Middle frontal gyrus (tissue), 1 donor: ENCODE results near the gene SCMH1.

Experiments
- DNase-seq: peaks from one replicate; pipeline ENCODE4 v3.0.0-alpha.2; 2015; ENCODE audit warnings: low spot score; ENCODE audit errors: extremely low spot score

Gene SCMH1

DNA sequence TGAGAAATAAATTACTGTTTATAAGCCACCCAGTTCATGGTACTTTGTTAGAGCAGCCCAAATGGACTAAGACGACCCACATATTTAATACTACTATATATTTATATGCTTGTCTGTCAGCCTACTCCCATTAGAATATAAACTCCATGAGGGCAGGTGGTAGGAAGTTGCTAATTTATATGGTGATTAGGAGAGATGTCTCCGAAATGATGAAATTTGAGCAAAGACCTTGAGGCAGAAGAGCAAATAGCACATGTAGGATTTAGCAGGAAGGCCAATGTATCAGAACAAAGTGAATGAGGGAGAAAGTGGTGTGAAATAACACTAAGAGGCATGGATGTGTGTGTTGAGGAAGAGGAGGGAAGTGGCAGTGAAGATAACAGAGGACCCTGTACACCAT, 210.0 kb downstream of the SCMH1 start:
- DNase-seq = no peak

DNA sequence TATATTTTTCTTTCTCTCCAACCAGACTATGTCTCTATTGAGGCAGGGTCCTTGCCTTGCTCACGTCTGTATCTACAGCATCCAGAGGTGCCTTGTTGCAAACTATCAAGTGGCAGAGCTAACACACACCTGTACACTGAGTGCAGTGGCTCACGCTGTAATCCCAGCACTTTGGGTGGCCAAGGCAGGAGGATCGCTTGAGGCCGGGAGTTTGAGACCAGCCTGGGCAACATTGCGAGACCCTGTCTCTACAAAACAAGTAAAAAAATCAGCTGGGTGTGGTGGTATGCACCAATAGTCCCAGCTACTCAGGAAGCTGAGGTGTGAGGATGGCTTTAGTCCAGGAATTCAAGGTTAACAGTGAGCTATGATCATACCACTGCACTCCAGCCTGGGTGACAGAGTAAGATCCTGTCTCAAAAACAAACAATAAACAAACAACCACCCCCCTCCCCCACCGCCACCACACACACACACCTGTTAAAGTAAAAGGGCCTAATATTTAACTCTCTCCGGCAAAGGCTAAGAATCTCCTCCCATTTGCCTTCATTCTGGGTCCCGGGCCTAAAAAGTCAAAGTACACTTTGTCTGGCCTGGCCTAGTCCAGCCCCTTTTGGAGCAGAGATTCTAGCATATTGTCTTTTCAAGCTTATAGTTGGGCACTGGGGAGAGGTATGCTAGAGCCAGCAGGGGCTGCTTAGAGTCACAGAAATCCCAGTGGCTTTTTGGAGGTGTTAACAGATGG, 211.1 kb downstream of the SCMH1 start:
- DNase-seq = no peak

DNA sequence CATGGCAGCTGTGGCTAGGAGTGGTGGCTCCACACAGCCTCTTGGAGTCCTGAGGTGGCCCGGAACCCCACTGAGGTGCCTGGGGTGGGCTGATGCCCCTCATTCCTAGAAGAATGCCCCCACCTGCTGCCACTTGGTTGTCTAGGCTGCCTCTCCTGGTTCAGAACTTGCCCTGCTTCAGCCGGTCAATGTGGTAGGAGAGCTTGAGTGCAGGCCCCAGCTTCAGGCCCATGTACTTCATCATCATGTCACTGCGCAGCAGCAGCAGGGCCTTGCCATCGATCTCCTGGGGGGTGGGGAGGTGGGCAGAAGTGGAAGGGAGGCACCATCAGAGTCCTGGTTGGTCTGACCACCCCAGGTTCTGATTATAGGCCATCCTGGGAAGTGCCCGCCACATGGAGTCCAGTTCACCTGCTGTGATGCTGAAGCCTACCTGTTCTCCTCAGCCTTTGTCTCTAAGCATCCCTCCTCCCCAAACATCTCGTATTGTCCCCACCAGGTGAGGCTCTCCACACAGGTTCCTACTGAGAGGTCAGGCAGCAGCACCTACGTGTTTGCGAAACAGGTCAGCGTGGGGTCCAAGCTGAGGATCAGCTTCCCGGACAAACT, 214.0 kb downstream of the SCMH1 start:
- DNase-seq = no peak

DNA sequence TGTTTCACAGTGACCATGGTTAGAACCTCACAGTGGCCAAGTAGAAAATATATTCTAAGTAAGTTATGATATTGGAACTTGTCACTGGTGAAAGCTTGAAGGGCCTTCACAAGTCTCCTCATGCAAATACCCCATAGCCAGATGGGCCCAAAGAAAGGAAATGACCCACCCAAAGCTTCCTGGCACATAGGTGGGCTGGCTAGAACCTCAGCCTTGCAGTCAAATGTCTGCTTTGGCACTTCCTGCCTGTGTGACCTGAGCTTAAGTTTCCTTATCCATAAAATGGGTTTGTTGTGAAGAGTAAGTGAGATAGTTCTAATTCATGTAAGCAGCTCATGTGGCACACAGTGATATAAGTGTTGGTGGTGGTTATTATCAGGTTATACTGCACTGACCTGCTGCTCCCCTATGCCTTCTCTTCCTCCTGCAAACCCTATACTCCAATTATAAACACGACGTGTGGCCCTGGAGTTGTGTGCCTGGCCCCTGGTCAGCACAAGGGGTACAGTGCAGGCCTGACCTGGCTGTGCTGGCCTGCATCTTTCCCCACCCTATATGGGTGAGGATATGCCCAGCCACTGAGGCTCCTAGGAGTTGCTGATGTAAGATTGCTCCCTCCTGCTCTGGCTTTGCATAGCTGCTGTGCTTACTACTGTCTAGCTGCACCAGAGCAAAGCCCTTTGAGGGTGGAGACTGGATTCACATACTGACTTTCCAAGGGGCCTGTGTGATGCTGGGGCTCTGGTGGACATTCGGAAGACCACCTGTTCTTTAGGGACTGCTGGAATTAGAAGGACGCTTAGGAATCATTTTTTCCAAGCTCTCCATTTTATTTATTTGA, 215.9 kb downstream of the SCMH1 start:
- DNase-seq = no peak

DNA sequence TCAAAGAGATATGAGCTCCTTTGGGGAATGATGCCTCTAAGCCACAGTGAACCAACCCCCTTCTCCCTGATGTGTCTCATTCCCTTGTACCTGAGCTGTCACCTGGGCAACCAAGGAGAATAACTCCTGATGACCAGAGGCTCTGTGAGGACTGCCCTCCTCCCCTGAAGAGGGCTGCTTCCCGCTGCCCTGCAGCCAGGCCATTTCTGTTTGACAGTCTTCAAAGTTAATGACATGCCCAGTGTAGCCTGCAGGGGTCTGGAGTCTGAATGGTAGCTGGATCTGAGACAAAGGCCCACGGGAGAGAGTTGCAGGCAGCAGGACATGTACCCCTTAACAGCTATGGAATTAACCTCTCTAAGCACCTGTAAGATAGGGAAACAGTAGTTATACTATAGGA, 217.2 kb downstream of the SCMH1 start:
- no peak for DNase-seq

DNA sequence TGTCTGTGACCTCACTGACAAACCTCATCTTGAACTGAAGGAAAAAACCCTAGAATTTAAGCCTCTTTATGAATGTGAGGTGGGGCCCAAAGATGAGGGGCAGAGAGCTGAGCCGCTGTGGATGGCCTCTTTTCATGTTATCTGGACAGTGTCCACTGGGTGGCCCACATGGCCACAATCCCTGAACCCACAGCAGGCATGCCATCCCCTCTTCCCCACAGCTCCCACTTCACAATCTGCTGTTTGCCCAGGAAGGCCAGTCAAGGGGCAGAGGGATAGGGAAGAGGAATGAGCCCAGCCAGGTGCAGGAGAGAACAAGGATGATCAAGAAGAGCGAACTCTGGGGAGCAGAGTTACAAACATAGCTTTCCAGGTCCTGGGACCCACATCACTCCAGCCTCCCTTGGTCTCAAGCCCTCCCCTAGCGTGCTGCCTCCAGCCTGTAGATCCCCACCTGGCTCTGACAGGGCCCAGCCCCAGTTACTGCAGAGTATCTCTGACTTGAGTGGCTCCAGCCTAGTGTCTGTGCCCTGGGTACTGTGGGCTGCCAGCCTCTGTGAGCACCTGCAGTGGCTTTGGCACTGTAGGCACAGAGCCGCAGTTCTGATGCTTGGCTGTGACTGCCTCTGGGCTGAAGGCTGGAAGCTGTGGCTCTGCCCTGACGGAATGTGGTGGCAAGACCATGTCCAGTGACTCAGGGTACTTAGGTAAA, 218.7 kb downstream of the SCMH1 start:
- no peak for DNase-seq

DNA sequence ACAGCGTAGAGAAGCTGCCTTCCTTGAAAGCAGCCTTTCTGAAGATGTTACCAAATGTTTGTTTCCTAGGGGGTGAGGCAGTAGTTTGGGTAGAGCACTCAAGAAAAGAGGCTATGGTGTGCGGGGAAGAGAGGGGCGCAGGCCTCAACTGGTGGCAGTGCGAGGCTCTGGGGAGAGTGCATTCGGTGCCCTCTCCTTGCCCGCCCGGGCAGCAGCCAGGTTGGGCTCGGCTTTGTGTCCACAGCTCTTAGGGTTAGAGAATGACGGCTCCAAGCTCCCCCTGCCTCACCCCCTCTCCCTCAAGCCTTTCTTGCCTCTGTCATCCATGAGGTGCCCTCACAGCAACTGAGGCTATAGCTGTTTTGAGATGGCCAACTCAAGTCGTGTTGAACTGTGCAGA, 219.7 kb downstream of the SCMH1 start:
- no peak for DNase-seq

DNA sequence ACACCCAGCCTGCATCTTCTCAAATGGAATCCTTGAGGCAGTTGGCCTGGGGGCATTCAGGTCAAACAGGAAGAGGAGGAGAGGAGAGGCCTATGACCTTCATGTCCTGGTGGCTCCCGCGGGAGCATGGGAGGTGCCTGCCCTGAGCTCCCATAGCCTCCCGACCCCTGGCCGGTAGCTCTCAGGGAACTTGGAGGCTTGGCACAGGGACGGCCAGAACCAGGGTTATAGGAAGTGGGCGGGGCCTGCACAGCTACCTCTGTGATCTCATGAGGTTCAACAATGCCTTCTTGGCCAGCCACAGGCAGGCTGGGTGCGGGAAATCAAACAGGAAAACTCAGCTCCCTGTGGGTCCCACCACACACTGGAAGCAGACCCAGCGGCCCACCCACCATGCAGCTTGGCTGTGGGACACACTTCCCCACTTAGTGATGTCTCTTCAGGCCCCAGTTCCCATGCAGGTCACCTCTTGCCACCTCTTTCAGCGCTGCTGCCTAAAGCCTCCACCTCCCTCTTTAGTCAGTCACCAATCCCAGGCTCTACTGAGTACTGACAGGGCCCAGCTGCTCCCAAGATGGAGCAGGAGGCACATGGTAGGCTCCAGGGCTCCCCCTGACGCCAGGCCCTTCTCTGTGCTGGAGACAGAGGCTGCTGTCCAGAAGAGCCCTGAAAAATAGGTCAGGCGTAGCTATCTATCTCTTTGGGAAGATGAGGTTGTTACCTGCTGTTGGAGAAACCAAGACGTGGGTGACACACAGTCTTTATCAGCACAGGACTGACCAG, 220.4 kb downstream of the SCMH1 start, which contains the start of gene SLFNL1:
Gene SLFNL1 (minus strand): TSS at position 200 of the 783 bp plus-strand sequence. CDS start 1,065 bp downstream, outside the sequence.
- DNase-seq = no peak

DNA sequence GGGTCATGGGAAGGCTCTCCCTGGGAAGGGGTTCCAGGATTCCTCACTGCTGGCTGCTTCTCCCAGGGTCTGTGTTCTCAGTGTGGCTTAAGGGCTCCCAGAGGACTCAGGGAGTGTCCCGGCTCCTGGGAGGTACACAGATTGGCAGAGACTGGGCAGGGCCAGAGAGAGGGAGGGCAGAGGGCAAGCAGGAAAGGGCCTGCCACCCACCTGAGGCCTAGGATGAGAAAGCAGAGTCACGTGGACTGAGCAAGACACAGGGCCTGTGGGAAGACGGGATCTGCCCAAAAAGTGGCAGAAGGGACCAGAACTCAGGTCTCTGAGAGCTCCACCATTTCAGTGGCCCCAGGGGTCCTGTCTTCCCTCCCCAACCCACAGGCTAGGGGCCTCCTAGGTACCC, 221.5 kb downstream of the SCMH1 start:
- no peak for DNase-seq

DNA sequence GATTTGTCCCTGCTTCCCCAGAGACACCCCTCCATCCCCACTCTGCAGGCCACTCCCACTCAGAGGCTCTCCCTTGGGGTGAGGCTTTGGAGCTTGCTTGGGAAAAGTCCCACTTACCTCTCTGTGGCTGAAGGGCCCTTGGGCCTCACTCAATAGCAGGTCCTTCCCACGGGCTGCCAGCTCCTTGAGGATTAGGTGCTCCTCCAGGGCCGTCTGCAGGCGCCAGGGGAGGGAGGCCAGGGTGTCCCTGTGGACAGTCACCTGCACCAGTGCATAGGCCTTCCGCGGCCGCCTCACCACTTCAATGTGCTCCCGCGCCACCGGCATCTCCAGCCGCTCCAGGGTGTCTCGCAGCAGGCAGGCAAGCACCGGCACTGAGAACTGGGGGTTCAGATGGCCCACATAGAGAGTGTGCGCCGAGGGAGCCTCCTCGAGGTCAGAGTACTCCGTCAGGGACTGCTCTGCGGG, 222.0 kb downstream of the SCMH1 start:
- no peak for DNase-seq

DNA sequence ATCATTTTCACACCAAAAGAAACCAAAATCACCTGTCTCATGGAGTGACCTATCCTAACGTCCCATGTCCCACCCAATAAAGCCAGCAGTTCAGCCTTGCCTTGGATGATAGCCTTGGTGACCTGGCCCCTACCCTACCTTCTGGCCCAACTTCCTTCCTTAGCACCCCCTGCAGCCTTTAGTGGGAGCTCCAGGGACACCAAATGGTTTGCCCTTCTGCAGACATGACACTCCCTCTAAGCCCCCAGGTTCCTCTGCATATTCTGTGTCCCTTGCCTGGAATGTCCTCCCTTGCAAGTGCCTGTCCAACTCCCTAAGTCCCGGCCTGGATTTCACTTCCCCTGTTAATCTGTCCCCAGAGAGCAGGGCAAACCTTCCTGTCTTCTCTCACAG, 222.8 kb downstream of the SCMH1 start:
- no peak for DNase-seq

DNA sequence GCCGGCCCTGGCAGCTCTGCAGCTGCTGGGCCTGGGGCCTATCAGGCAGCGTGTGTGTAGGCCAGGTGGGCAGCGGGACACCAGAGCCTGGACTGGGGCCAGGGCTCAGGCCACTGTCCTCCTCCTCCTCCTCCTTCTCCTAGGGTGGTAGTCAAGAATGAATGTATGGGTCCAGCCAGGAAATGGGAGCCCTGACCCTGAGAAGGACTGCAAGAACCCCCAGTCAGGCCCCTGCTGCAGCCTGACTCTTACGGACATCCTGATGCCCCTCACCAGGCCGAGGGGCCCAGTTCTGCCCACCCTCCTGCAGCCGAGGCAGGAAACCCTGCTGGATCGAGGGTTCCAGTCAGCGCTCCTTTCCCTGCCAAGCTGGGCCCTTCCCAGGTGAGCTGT, 224.1 kb downstream of the SCMH1 start:
- DNase-seq = no peak

DNA sequence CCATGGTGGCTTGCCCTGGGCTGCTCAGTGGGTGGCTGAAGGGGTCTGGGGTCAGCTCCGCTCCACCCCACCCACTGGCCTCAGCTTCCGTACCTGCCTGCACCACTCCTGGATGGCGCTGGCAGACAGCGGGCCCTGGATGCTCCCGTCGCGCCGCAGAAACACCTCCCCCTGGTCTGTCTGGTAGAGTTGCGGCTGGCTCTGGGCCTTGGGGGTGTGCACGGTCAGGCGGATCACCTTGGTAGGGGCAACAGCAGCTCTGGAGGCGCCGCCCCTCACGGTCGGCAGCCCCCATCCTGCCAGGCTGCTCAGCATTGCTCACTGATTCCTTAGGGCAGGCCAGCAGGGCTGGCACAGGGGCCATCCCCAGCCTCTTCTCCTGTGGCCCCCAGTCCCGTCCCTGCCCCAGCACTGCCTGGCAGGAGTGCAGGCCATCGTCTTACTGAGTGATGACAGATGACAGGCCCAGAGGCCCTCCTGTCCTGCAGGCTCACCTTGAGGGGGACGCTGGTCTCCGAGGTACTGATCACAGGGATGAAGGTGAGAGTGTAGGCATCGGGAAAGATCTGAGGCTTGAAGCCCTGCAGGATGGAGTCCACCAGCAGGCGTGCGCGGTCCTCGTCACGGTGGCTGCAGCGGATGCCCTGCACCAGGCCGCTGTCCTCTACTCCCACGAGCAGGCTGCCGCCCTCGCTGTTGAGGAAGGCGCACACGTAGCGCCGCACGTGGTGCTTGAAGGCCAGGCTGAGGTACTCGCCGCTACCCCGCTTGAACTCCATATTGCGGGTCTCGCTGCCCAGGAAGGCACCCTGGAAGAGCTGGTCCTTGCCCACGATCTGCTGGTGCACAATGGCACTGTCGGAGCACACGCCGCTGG, 224.7 kb downstream of the SCMH1 start:
- DNase-seq = no peak

DNA sequence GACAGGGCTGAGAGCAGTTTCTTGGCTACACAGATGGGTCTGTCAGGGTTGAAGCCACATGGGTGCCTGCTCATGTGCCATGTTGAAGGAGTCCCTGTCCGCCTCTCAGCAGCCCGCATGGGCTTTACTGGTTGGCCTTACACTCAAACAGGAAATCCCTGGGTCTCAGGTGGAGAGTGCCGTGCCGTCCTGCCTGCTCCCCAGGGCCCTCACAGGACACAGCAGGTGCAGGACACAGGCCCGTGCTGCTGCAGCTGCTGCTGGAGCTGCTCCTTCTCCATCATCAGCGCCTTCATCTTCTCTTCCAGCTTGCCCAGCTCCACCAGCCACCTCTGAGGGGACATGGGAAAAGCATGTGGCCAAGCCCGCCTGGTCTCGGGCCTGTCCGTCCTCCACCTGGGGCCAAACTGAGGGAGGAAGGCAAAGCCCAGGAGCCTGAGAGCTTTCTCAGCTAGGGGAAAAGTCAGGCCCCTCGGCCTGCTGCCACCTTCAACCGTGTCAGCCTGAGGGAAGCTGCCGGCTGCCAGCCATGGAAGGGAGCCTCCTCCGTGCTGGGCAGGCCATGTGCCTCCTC, 226.1 kb downstream of the SCMH1 start:
- DNase-seq = no peak

DNA sequence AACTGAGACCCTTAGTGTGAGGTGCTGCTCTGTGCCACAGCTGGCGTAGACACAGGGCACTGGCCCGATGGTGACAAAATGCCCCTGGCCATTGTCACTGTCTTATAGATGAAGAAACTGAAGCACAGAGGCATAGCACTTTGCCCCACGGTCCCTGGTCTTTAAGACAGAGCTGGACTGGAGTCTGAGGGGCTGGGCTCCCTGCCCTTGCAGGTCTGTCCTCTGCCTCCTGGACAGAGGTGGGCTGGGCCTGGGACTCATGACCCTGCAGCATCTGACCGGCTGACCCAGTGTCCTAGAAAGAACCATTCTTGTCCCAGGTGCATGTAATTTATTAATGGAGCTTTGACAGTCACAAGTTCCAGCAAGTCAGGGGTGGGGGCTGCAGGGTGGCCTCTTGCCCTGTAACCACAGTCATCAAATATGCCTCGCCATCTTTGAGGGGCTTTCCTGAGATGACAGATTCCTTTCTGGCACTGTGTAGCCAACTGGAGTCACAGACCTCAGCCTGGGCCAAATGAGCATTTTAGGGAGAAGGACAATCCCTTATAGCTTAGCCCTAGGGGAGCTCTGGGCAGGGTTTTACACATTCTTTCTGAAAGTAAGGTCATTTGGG, 226.7 kb downstream of the SCMH1 start:
- no peak for DNase-seq

DNA sequence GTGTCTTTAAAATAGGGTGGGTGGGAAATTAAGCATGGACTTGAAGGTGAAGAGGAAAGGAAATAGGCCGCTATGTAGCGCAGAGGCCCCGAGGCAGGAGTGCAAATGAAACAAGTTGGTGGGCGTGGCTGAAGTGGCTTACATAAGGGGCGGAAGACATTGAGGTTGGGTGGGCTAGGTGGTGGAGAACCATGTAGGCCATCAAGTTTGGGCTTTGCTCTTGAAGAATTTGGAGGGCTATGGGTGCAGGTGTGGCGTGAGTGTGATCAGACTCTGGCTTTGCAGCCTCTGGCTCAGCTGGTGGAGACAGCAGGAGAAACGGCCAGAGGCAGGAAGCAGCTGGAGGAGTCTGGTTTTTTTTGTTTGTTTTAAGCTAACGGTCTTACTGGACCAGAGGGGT, 227.2 kb downstream of the SCMH1 start:
- no peak for DNase-seq

DNA sequence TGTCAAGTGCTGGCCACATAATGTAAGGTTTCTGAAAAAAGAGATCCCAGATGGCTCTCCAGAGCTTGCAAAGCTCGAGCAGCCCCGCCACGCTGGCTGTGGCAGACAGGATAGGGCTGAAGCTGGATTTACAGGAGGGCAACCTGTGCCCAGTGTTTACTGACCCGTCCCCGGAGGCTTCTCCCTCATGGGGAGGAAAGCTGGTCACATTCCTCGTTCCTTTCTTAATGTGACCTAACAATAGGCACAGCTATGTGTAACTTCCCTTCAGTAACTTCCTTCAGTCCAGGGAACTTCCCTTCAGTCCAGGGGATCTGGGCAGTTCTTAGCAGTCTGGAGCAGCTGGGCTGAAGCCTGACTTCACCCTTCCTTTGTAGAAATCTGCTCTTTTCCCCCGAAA, 228.3 kb downstream of the SCMH1 start:
- no peak for DNase-seq

DNA sequence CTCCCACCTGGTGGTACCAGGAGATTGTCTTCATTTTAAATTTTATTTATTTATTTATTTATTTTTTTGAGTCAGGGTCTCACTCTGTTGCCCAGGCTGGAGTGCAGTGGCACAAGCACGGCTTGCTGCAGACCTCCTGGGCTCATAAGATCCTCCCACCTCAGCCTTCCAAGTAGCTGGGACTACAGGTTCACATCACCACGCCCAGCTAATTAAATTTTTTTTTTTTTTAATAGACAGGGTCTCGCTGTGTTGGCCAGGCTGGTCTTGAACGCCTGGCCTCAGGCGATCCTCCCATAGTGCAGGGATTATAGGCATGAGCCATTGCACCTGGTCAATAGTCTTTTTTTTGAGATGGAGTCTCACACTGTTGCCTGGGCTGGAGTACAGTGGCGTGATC, 229.1 kb downstream of the SCMH1 start:
- DNase-seq = no peak

DNA sequence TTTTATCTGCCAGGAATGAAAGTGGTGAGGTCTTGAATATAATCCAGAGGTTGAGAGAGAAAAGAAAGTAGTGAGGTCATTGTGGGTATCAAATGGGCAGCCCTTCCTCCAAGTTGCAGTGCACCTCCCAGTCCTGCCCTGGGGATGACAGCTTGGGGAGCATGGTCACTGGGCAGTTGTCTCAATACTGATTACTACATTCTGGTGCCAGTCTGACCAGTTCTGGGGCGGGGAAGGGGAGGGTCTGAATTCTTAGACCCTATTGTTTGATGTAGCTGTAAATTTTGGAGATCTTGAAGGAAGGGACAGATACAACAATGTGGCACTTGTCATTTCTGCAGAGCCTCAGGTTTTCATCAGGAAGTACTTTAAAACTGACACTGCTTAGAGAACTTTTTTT, 231.8 kb downstream of the SCMH1 start:
- DNase-seq = no peak
